ENCODE data around the gene WFIKKN2. TPM values are rescaled to one million over a fixed set of nuclear protein-coding genes. Genes with fewer than 3 reads are reported as not detected.

Gene WFIKKN2
- polyA plus RNA-seq, 2 of the 4 experiments (the other 2 are of a cell fraction) = not detected

DNA sequence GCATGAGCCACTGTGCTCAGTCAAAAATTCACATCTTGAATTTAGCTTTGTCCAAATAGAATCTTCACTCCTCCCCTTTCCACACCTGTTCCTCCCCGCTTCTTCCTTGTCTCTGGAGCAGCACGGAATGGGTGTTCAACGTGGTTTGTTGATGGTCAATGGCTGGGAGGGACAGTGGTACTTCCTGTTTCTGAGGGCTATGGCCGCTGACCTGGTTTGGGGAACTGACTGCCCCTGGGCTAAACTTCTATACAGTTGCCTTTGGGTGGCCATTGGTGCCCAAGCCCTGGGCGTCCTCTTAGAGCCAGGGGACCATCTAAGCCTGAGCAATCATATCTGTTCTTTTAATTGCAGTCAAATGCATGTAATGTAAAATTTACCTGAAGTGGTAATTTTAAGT is 19.1 kb upstream of the WFIKKN2 start:
- Histone ChIP-seq H3K9me3 (no peaks in the 10 kb centered on the region), H3K4me3 (no peak overlapping the region), H3K27ac (no peak overlapping the region), H3K4me1 (peaks cover 8% of the 10 kb centered on the region), H3K4me2 (no peak overlapping the region)
- ChIA-PET CTCF (interaction anchor here (0.6 to 16.5 kb wide), 18 partner anchors 9 to 301 kb away, joined by 3 to 162 read pairs (median 5); partner anchors contain the start of genes ANKRD40CL and WFIKKN2), POLR2A (no interaction called here)
- 51% methylated on average over 5 of the region's 5 CpGs for WGBS (ENCODE audit: missing lambda C conversion rate)
- DNase-seq (ENCODE audit: low read depth in 1 of 2, low spot score in 1 of 2) (no peak), ATAC-seq (no peak), FAIRE-seq (no peak)
- no peak for TF ChIP-seq CEBPB (IDR thresholded peaks at IDR 0.05)
- no peak for TF ChIP-seq RCOR1 (IDR thresholded peaks at IDR 0.05; ENCODE audit: low read depth, low read length)
- TF ChIP-seq, protein P1, sequence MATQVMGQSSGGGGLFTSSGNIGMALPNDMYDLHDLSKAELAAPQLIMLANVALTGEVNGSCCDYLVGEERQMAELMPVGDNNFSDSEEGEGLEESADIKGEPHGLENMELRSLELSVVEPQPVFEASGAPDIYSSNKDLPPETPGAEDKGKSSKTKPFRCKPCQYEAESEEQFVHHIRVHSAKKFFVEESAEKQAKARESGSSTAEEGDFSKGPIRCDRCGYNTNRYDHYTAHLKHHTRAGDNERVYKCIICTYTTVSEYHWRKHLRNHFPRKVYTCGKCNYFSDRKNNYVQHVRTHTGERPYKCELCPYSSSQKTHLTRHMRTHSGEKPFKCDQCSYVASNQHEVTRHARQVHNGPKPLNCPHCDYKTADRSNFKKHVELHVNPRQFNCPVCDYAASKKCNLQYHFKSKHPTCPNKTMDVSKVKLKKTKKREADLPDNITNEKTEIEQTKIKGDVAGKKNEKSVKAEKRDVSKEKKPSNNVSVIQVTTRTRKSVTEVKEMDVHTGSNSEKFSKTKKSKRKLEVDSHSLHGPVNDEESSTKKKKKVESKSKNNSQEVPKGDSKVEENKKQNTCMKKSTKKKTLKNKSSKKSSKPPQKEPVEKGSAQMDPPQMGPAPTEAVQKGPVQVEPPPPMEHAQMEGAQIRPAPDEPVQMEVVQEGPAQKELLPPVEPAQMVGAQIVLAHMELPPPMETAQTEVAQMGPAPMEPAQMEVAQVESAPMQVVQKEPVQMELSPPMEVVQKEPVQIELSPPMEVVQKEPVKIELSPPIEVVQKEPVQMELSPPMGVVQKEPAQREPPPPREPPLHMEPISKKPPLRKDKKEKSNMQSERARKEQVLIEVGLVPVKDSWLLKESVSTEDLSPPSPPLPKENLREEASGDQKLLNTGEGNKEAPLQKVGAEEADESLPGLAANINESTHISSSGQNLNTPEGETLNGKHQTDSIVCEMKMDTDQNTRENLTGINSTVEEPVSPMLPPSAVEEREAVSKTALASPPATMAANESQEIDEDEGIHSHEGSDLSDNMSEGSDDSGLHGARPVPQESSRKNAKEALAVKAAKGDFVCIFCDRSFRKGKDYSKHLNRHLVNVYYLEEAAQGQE (IDR thresholded peaks at IDR 0.05) = no peak
- TF ChIP-seq, protein P2, sequence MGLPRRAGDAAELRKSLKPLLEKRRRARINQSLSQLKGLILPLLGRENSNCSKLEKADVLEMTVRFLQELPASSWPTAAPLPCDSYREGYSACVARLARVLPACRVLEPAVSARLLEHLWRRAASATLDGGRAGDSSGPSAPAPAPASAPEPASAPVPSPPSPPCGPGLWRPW (IDR thresholded peaks at IDR 0.05) = no peak
- no peak for TF ChIP-seq HOXB13 (CRISPR knock-in tag; IDR thresholded peaks at IDR 0.05; ENCODE audit: low read depth)
- no peak for TF ChIP-seq HDAC2 (IDR thresholded peaks at IDR 0.05)
- TF ChIP-seq FOSL2 (IDR thresholded peaks at IDR 0.05) = no peak
- TF ChIP-seq FOSL2 (CRISPR knock-in tag; IDR thresholded peaks at IDR 0.05) = no peak
- TF ChIP-seq ZNF302 (CRISPR knock-in tag; IDR thresholded peaks at IDR 0.05) = no peak

DNA sequence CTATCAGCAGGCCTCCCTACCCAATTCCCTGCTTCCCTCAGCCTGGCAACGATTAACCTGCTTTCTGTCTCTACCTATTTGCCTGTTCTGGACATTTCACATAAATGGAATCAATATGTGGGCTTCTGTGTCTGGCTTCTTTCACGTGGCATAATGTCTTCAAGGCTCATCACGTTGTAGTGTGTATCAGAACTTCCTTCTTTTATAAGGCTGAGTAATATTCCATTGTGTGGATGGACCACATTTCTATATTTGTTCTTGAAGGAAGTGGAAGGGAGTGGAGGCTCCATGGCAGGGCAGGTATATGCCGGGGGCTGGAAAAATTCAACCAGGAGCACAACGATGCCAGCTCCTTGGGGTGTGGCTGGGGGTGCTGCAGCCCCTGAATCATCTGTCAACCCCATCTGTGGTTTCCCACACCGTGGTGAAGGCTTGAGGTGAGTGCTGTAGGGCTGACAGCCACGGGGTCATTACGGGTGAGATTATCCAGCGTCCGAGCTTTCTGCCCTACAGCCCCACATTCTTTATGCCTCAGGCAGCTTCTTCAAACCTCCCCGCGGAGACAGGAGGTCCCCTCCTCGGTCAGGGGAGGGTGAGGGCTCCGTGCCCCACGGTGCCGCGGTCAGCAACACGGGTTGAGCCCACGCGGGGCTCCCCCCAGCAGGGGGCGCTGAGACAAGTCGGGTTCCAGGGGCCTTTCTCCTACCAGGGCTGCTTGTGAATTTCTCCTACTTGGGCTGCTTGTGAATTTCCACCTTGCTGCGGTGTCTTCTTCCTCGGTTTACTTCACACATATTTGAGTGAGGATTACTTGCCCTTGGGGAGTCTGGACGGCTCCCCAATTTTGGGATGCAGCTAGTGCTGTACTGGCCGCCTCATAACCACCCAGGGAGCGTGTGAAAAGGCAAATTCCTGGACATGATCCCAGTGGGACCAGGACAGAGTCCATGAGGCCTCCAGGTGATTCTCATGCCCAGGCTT is 18.3 kb upstream of the WFIKKN2 start:
- 21% methylated on average over 27 of the region's 27 CpGs for WGBS (ENCODE audit: missing lambda C conversion rate)
- POLR2A ChIA-PET = interaction anchor here (1.0 kb wide), 1 partner anchor 49 kb away, joined by 3 read pairs; the partner anchor contains the start of gene TOB1
- CTCF ChIA-PET = interaction anchor here (0.6 to 16.5 kb wide), 28 partner anchors 10 to 266 kb away, joined by 3 to 162 read pairs (median 4); partner anchors contain the start of genes ANKRD40CL and WFIKKN2

More for the DNA sequence above, 18.3 kb upstream of the WFIKKN2 start:
- FAIRE-seq = no peak
- ATAC-seq = peak; percentile 80 to 87
- H3K4me2 ChIP-seq = peak overlapping the region; percentile 65
- no peaks in the 10 kb centered on the region for H3K9me3 ChIP-seq
- peaks cover 8% of the 10 kb centered on the region for H3K4me1 ChIP-seq
- TF ChIP-seq, protein P3, sequence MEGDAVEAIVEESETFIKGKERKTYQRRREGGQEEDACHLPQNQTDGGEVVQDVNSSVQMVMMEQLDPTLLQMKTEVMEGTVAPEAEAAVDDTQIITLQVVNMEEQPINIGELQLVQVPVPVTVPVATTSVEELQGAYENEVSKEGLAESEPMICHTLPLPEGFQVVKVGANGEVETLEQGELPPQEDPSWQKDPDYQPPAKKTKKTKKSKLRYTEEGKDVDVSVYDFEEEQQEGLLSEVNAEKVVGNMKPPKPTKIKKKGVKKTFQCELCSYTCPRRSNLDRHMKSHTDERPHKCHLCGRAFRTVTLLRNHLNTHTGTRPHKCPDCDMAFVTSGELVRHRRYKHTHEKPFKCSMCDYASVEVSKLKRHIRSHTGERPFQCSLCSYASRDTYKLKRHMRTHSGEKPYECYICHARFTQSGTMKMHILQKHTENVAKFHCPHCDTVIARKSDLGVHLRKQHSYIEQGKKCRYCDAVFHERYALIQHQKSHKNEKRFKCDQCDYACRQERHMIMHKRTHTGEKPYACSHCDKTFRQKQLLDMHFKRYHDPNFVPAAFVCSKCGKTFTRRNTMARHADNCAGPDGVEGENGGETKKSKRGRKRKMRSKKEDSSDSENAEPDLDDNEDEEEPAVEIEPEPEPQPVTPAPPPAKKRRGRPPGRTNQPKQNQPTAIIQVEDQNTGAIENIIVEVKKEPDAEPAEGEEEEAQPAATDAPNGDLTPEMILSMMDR (IDR thresholded peaks at IDR 0.05) = peak; percentile 91
- TF ChIP-seq RAD21 (conservative IDR thresholded peaks at IDR 0.05 in 1 of 2, IDR thresholded peaks at IDR 0.05 in 1 of 2) (peak; percentile 49 to 52), EHF (CRISPR knock-in tag; IDR thresholded peaks at IDR 0.05) (no peak), JUNB (IDR thresholded peaks at IDR 0.05) (no peak), BHLHE40 (IDR thresholded peaks at IDR 0.05; ENCODE audit: low read depth, low read length) (no peak), SMC3 (IDR thresholded peaks at IDR 0.05) (peak; percentile 72), TP53 (CRISPR knock-in tag; IDR thresholded peaks at IDR 0.05) (0 out of 2 replicates have a peak, but pooled peaks have one; percentile 16)
- peak; percentile 43 to 75 for DNase-seq (ENCODE audit: low read depth in 1 of 2, low spot score in 1 of 2)
- no peak overlapping the region for H3K4me3 ChIP-seq
- peak overlapping the region in 1 of 2 experiments; percentile 7; a peak in 1 of 6 replicates for H3K27ac ChIP-seq

Measured in A549 (cell line).